HG03432 (cell line): ENCODE data around the gene RCOR1.
A peak's percentile ranks its signal among the peaks of the same experiment; 100 is the strongest.

Experiments used
- ATAC-seq: cut with Tn5 transposase; IDR thresholded peaks from one replicate; pipeline ENCODE4 v1.9.1; 2021; ENCODE audit warnings: mild to moderate bottlenecking, moderate library complexity; ENCODE audit not compliant: unreplicated experiment

RCOR1 gene

GRCh38 chr14:102770147-102771123 lies 178.0 kb downstream of the RCOR1 start:
- no peak for ATAC-seq

DNA sequence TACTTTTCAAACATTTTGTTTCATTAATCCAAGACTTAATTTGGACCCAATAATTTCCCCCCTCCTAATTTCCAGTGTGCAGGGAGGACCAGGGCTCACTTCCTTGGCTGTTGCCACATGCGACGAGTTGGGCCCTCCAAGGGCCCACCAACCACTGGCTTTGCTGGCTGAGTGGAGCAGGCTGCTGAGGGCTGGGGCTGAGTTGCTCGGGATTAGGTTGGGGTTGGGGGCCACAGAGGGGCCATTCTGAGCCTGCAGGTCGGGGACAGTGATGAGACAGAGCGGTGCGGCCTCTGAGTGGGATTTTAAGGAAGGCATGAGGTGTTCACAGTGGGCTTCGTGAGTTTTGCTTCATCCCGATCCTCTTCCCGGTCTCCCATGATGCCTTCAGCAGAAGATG lies 178.7 kb downstream of the RCOR1 start:
- ATAC-seq: no peak

GRCh38 chr14:102772781-102773570 lies 180.5 kb downstream of the RCOR1 start:
- no peak for ATAC-seq

DNA sequence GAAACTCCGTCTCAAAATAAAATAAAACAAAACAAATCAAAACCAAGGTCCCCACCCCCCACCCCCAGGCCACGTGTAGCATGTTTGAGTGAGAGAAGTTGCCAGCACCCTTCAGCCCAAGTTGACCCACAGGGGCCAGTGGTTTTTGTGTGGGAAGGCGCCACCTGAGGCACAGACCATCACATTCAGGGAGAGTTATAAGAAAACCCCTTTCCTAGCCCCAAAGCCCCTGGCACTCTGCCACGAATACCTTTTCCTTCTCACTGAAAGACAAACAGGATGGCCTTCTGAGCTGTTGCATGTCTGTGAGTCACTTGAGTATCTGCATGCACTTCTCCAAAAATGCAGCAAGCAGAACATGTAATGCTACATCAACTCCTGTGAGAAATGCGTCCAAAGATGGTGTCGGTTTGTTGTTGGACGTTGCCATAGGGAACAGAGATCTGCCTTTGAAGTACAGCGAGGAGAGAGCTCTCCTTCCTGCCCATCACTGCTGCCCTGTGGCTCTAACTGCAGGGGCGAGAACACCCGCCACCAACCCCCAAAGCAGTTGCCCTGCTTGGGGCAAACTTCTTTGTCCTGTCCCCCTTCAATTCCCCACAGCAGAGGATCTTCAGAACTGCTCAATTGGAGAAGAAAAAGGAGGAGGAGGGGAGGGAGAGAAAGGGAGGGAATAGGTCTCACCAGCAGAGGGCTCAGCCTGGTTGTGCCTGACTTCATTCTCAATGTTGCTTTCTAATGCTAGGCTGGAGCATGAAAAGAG lies 182.1 kb downstream of the RCOR1 start:
- no peak for ATAC-seq

DNA sequence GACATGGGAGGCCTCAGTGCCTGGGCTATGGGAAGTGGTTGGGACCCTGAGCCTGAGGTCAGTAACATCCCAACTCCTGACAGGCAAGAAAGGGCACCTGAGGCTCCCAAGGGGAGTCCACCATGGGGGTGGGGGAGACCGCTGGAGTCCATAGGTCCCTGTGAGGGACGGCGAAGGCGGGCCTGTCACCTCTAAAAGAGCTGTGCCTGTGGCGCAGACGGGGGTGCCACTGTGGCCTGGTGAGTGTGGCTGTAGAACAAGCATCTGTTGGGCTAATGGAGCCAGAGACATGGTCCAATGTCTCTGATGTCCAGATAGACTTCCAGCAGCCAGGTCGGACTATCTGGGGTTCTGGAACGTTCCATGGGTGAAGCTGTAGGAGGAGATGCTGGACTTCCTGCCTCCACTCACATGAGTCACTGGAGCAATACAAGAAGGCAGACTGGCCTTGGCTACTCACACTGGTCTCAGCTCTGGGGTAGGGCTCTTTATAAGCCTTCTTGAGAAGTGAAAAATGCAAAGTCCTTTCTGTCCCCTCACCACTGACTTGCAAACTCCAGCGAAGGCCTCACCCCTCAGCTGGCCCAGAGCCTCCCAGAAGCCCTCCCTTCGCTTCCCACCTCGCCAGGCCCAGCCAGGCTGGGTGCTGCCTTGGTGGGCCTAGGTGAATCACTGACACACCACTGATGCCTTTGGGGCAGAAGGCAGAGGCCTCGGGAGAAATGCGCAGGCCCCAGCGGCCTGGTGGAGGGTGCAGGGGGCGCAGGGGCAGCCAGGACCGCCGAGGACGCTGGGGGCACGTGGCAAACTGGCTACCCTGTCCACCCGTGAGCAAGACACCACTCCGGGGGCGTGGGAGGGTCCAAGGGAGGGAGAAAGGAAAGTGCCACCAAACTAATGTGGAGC lies 183.7 kb downstream of the RCOR1 start:
- no peak for ATAC-seq

DNA sequence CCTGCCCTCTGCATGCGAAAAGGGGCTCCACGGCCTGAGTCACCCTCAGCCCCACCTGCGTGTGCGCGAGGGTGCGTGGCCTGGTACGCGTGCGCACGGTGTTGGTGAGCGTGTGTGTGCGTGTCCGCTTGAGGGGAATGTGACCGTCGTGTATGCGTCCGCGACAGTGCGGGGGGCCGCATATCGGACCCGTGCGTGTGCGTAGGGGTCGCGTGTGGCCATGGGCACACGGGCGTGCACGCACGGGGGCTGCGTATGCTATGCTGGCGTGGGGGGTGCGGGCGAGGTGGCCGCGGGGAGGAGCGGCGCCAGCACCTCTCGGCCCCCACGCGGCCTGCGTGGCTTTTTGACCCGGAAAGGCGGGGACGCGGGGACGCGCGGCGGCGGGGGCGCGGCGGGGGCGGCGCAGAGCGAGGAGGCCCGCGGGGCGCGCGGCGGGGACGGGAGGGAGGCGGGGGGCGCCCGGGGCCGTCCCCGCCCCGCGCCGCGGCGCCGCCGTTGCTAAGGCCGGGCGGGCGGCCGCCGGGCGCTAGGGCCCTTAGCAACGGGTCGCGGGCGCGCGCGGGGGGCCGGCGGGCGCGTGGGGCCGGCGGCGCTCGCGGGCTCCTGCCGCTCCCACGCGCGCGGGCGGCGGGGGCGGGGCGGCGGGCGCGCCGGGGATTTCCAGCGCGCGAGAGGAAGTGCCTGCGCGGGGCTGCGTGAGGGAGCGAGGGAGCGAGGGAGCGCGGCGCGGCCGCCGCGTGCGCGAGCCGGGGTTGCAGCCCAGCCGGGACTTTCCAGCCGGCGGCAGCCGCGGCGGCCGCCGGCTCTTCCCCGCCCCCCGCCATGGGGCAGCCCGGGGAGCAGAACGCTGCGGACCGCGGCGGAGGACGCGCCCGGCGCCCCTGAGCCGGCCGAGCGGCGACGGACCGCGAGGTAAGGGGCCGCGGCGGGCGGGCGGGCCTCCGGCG lies 184.6 kb downstream of the RCOR1 start, which contains the start of gene TRAF3:
TRAF3 (plus strand) TSS at position 689 of the 950 bp plus-strand sequence. CDS start 92,753 bp downstream, outside the sequence.
- ATAC-seq: peak; percentile 66

DNA sequence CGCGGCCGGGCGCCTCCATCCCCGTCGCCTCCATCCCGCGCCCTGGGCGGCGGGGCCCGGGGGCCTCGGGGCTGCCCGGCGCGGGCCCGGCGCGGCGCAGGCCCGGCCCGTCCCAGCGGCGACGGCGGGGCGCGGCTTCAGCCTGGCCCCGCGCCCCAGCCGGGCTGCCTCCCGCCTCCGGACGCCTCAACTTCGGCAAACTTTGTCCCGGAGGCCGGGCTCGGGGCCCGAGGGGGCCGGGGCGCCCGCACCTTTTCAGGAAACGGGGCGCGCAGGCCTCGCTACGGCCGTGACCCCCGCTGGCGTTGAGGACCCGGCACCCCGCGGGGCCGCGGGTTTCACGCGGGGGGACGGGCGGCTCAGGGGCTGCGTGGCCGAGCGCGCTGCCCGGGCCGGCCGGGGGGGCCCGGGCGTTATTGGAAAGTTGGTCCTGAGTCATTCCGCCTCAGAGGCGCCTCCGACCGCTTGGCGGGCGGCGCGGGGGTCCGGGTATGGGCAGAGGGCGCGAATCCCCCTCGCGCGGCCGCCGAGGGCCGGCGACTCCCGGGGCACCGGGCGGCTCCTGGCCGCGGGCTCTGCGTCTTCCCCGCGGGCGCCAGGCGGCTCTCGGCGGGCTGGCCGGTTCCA lies 185.4 kb downstream of the RCOR1 start:
- ATAC-seq: peak; percentile 11

DNA sequence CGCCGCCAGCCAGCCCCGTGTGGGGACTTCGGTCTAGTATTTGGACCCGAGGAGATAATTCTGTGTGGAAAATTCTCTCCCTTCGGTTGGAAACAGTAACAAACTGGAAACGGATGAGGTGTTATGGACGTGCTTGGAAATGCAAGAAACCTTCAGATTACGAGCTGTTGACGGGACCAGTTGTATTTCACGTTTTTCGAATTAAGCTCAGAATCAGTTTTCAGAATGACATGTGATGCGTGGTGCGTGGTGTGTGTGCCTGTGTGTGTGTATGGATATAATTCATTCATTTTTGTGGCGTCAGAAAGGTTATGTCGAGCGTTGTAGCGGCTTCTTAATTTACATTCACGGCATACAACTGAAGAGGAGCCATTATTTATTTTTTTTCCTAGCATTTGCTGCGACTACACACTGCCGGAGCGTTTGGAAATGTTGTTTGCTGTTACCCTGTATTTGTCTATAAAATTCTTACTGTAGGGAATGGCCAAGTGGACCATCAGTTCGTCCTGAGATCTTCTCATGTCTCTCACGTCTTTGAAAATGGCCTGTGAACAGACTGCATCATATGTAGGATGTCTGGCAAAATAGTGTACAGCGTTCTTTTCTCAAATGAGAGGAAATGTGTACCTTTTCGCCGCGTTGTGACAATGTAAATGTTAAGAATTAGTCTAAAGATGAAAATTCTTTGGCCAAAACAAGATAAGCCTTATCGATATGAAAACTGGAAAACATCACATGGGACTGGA lies 186.1 kb downstream of the RCOR1 start:
- no peak for ATAC-seq

- ATAC-seq: no peak
These were observed 186.6 kb downstream of the RCOR1 start for GRCh38 chr14:102779084-102779462.

DNA sequence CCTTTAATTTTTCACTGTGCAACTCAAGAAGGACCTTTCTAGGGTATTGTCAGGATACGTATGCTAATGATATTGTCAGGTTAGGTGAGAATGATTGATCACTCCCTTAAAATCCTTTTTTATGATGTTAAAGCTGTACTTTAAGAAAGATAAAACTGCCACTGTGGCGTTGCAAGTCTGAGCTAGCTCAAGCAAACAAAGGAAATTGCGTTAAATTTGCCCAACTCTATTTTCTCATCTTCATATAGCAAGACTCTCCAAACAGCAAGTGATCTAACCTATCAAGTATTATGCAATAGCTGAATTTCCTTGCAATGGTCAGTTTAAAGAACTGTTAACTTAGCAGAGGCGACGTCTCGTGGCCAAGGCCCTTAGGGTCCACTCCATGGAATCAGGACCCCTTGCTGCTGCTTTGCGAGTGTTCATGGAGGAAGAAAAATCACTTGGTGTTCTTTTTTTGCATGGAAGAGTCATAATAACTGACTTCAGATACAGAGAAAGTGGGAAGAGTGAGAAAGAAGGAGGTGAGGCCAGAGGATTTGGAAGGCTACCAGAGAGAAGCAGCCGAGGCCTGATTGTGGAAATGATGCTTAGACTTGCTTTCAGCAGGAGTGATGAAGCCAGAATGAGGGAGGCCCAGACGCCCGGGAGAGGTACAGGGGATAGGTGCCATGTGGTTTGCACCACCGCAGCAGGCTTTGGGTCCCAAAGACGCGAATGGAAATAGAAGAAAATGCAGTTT lies 187.3 kb downstream of the RCOR1 start:
- no peak for ATAC-seq
